HG02870 (cell line): ENCODE results near the gene FOXP1.

Experiments
- ATAC-seq: cut with Tn5 transposase; IDR thresholded peaks from one replicate; pipeline ENCODE4 v1.9.1; 2021; ENCODE audit warnings: mild to moderate bottlenecking, moderate library complexity; ENCODE audit not compliant: unreplicated experiment

FOXP1 gene

GRCh38 chr3:71288269-71288930 is 295.1 kb downstream of the FOXP1 start:
- no peak for ATAC-seq

GRCh38 chr3:71285086-71285485 is 298.4 kb downstream of the FOXP1 start:
- no peak for ATAC-seq

GRCh38 chr3:71282976-71283375 is 300.6 kb downstream of the FOXP1 start:
- ATAC-seq, result no peak

- ATAC-seq, result no peak
These were observed 302.2 kb downstream of the FOXP1 start for GRCh38 chr3:71281280-71281679.

GRCh38 chr3:71277341-71277740 is 306.2 kb downstream of the FOXP1 start:
- no peak for ATAC-seq

GRCh38 chr3:71276531-71276930 is 307.0 kb downstream of the FOXP1 start:
- no peak for ATAC-seq

GRCh38 chr3:71273453-71273852 is 310.1 kb downstream of the FOXP1 start:
- no peak for ATAC-seq

GRCh38 chr3:71271596-71271995 is 311.9 kb downstream of the FOXP1 start:
- ATAC-seq, result no peak

- no peak for ATAC-seq
These were observed 313.6 kb downstream of the FOXP1 start for GRCh38 chr3:71269906-71270305.

GRCh38 chr3:71268462-71268999 is 315.0 kb downstream of the FOXP1 start:
- no peak for ATAC-seq

- ATAC-seq, result no peak
These were observed 316.7 kb downstream of the FOXP1 start for GRCh38 chr3:71266875-71267274.

- ATAC-seq, result no peak
These were observed 318.1 kb downstream of the FOXP1 start for GRCh38 chr3:71265365-71265915.

GRCh38 chr3:71264840-71265239 is 318.7 kb downstream of the FOXP1 start:
- no peak for ATAC-seq

- no peak for ATAC-seq
These were observed 320.9 kb downstream of the FOXP1 start for GRCh38 chr3:71262364-71263265.

- ATAC-seq, result no peak
These were observed 322.7 kb downstream of the FOXP1 start for GRCh38 chr3:71260782-71261181.

- no peak for ATAC-seq
These were observed 325.0 kb downstream of the FOXP1 start for GRCh38 chr3:71258526-71258925.

GRCh38 chr3:71258116-71258515 is 325.4 kb downstream of the FOXP1 start:
- no peak for ATAC-seq

- ATAC-seq, result no peak
These were observed 328.0 kb downstream of the FOXP1 start for GRCh38 chr3:71255498-71255897.

GRCh38 chr3:71254281-71255057 is 329.1 kb downstream of the FOXP1 start:
- no peak for ATAC-seq

- no peak for ATAC-seq
These were observed 330.4 kb downstream of the FOXP1 start for GRCh38 chr3:71253169-71253568.

GRCh38 chr3:71252466-71252865 is 331.1 kb downstream of the FOXP1 start:
- no peak for ATAC-seq
